Astrocyte (in vitro differentiated cells and primary cell): ENCODE results near the gene STX7.

Source experiments
- EZH2 ChIP-seq: IDR thresholded peaks from 2 replicates; pipeline ENCODE4 v1.6.1; 2012; ENCODE audit warnings: mild to moderate bottlenecking, low read length, inconsistent platforms; ENCODE audit not compliant: insufficient read depth
- TF ChIP-seq, protein P1 (sequence below): IDR thresholded peaks from 2 replicates; pipeline ENCODE4 v1.5.1; 2011; ENCODE audit warnings: low read depth, mild to moderate bottlenecking, inconsistent platforms, low read length, moderate library complexity; ENCODE audit not compliant: insufficient read depth

DNA sequence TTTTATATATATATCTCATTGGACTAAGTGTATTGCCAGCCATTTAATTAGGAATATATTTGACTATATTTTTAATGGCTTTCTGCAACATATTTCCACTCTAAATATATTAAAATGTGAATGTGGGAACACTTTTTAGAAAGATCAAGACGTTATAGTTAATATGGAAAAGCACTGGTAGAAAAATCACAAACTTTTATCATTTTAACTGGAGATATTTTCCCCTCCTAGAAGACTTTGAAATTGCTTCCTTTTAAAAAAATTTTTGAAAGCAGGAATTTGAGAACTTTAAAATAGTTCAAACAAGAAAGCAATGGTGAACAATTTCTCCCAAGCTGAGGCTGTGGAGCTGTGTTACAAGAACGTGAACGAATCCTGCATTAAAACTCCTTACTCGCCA is 25.1 kb upstream of the STX7 start, which contains the start of gene TAAR9:
- TF ChIP-seq, protein P1, sequence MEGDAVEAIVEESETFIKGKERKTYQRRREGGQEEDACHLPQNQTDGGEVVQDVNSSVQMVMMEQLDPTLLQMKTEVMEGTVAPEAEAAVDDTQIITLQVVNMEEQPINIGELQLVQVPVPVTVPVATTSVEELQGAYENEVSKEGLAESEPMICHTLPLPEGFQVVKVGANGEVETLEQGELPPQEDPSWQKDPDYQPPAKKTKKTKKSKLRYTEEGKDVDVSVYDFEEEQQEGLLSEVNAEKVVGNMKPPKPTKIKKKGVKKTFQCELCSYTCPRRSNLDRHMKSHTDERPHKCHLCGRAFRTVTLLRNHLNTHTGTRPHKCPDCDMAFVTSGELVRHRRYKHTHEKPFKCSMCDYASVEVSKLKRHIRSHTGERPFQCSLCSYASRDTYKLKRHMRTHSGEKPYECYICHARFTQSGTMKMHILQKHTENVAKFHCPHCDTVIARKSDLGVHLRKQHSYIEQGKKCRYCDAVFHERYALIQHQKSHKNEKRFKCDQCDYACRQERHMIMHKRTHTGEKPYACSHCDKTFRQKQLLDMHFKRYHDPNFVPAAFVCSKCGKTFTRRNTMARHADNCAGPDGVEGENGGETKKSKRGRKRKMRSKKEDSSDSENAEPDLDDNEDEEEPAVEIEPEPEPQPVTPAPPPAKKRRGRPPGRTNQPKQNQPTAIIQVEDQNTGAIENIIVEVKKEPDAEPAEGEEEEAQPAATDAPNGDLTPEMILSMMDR = no peak
- no peak for TF ChIP-seq EZH2
